HepG2 (cell line): Measurements from ENCODE around the gene BRSK2. TPM values are rescaled to one million over a fixed set of nuclear protein-coding genes. Genes with fewer than 3 reads are reported as not detected.

ENCODE experiments used
- ATAC-seq: fragments of 200-7000 bp; cut with Tn5 transposase; 3 replicates; pipeline ENCODE4 v1.9.1; 2020; ENCODE audit warnings: mild to moderate bottlenecking, moderate library complexity
- BruUV-seq: library from RNA; stranded (reverse); fragments of 400-500 nt; replicated peaks from 2 replicates; lab custom pipeline; 2021; lab: Mats Ljungman, UMichigan
- CTCF ChIA-PET: fragments of 300-600 bp; formaldehyde crosslinking; extraction: SDS; loops from one replicate; lab custom pipeline; 2021; ENCODE audit warnings: low total read pairs, inconsistent platforms, low intra/inter-chr PET ratio; lab: Yijun Ruan, JAX
- POLR2A ChIA-PET: fragments of 350-600 bp; sonication (Branson Sonifier 250); formaldehyde crosslinking; loops from one replicate; lab custom pipeline; 2020; ENCODE audit warnings: antibody characterized with exemption, inconsistent platforms; lab: Yijun Ruan, JAX
- DNase-seq: peaks from one replicate; pipeline ENCODE4 v3.0.0-alpha.2; 2015; ENCODE audit warnings: low spot score
- FAIRE-seq: peaks from 3 replicates; lab custom pipeline; 2011; peaks lifted over from hg19 to GRCh38; lab: Jason Lieb, UNC
- H2AFZ ChIP-seq: one replicate; pipeline ENCODE4 v1.6.1; 2011; ENCODE audit warnings: low read length, inconsistent platforms
- H3K27ac ChIP-seq: fragments of 300-600 bp; 3 replicates; pipeline ENCODE4 v1.8.0; 2011; ENCODE audit warnings: mixed run types, mild to moderate bottlenecking, mixed read lengths, low read length, inconsistent platforms; ENCODE audit not compliant: insufficient read depth; ENCODE audit errors: extremely low read length
- H3K27me3 ChIP-seq, 2 experiments: fragments of 200-600 bp in 1 of 2; 2 replicates in 1 of 2; 3 replicates in 1 of 2; pipeline versions ENCODE4 v1.6.0 to v1.8.0; 2011; ENCODE audit warnings: low read length in 2 of 2, mild to moderate bottlenecking in 2 of 2, moderate library complexity in 2 of 2, inconsistent platforms in 1 of 2; ENCODE audit not compliant: insufficient read depth in 2 of 2, control insufficient read depth in 1 of 2
- H3K36me3 ChIP-seq, 2 experiments: fragments of 200-600 bp in 1 of 2; replicated peaks in 1 of 2; 2 replicates in 1 of 2; 3 replicates in 1 of 2; pipeline versions ENCODE4 v1.5.1 to v1.8.0; 2011; ENCODE audit warnings: low read length in 2 of 2, inconsistent platforms in 1 of 2; ENCODE audit not compliant: insufficient read depth in 2 of 2, control insufficient read depth in 1 of 2
- H3K4me1 ChIP-seq: 2 replicates; pipeline ENCODE4 v1.5.1; 2012; ENCODE audit warnings: low read length, inconsistent platforms; ENCODE audit not compliant: insufficient read depth
- H3K4me2 ChIP-seq: 2 replicates; pipeline ENCODE4 v1.6.0; 2011; ENCODE audit warnings: low read depth, low read length, inconsistent platforms
- H3K4me3 ChIP-seq, 3 experiments: fragments of 200-600 bp in 1 of 3; sonication (generic), shearing (Covaris generic) in 1 of 3; replicated peaks in 1 of 3; 2 replicates each; pipeline ENCODE4 v1.5.1; 2011 to 2016; ENCODE audit warnings: low read length in 3 of 3, inconsistent platforms in 2 of 3, low read depth in 2 of 3, mild to moderate bottlenecking in 2 of 3, control low read depth in 1 of 3, mixed read lengths in 1 of 3; ENCODE audit not compliant: insufficient read depth in 1 of 3
- H3K79me2 ChIP-seq: one replicate; pipeline ENCODE4 v1.6.1; 2011; ENCODE audit warnings: low read length, inconsistent platforms; ENCODE audit not compliant: insufficient read depth
- H3K9ac ChIP-seq: 2 replicates; pipeline ENCODE4 v1.6.0; 2011; ENCODE audit warnings: mild to moderate bottlenecking, low read depth, low read length, inconsistent platforms; ENCODE audit not compliant: insufficient read depth
- H3K9me3 ChIP-seq: 2 replicates; pipeline ENCODE4 v1.5.1; 2012; ENCODE audit warnings: mild to moderate bottlenecking, low read length
- H4K20me1 ChIP-seq: 2 replicates; pipeline ENCODE4 v1.6.0; 2011; ENCODE audit warnings: inconsistent platforms, mild to moderate bottlenecking, low read length, moderate library complexity; ENCODE audit not compliant: insufficient read depth
- KLF13 ChIP-seq: sonication (generic); formaldehyde crosslinking; IDR thresholded peaks from 2 replicates; pipeline ENCODE4 v1.4.0; 2020; ENCODE audit warnings: mild to moderate bottlenecking, missing genetic modification reagents
- MNT ChIP-seq: fragments of 450-650 bp; IDR thresholded peaks from 2 replicates; pipeline ENCODE4 v1.6.1; 2016
- NR2F1 ChIP-seq, 2 experiments: fragments of 450-650 bp in 1 of 2; formaldehyde crosslinking in 1 of 2; IDR thresholded peaks; 2 replicates each; pipeline versions ENCODE4 v1.5.0 to v1.6.1; 2016 to 2020; ENCODE audit warnings: mild to moderate bottlenecking in 1 of 2, missing compliant biosample characterization in 1 of 2, missing genetic modification reagents in 1 of 2, moderate library complexity in 1 of 2
- PAXIP1 ChIP-seq: sonication (generic); formaldehyde crosslinking; conservative IDR thresholded peaks from 2 replicates; pipeline ENCODE4 v1.4.0; 2020; ENCODE audit warnings: mild to moderate bottlenecking, missing genetic modification reagents, moderate library complexity
- STAT5B ChIP-seq: sonication (generic); formaldehyde crosslinking; IDR thresholded peaks from 2 replicates; pipeline ENCODE4 v1.4.0; 2020; ENCODE audit warnings: missing genetic modification reagents
- ZNF18 ChIP-seq: sonication (generic); formaldehyde crosslinking; IDR thresholded peaks from 2 replicates; pipeline ENCODE4 v1.8.0; 2022; ENCODE audit warnings: mild to moderate bottlenecking, missing genetic modification reagents; ENCODE audit not compliant: insufficient replicate concordance
- ZNF337 ChIP-seq: sonication (generic); formaldehyde crosslinking; IDR thresholded peaks from 2 replicates; pipeline ENCODE4 v1.5.1; 2020; ENCODE audit warnings: missing genetic modification reagents, low read depth, mild to moderate bottlenecking, borderline replicate concordance
- ZNF703 ChIP-seq: sonication (generic); formaldehyde crosslinking; IDR thresholded peaks from 2 replicates; pipeline ENCODE4 v1.5.1; 2020; ENCODE audit warnings: missing genetic modification reagents, mild to moderate bottlenecking, moderate library complexity, borderline replicate concordance
- ZNF713 ChIP-seq: sonication (generic); formaldehyde crosslinking; IDR thresholded peaks from 2 replicates; pipeline ENCODE4 v1.4.0; 2020; ENCODE audit warnings: mild to moderate bottlenecking, missing genetic modification reagents
- ZNF816 ChIP-seq: sonication (generic); formaldehyde crosslinking; IDR thresholded peaks from 2 replicates; pipeline ENCODE4 v1.8.0; 2022; ENCODE audit warnings: missing genetic modification reagents, mild to moderate bottlenecking, borderline replicate concordance
- WGBS: methylation state at CpG from one replicate; pipeline ENCODE4 v1.1.6; 2017; ENCODE audit warnings: low lambda C conversion rate; 5-methylcytosine and 5-hydroxymethylcytosine counted together
- in situ Hi-C: cut with HindIII; loops from 2 replicates; pipeline ENCODE4 v1.10.0; 2017; ENCODE audit warnings: low pct_unique_long_range_greater_than_20kb; ENCODE audit not compliant: extremely low pct_ligation_motif_present
- intact Hi-C: fragments of 100-400 bp; cut with micrococcal nuclease; formaldehyde crosslinking; loops from one replicate; pipeline ENCODE4 v1.10.0; 2022; ENCODE audit not compliant: unreplicated experiment
- polyA plus RNA-seq, 8 experiments: library from polyadenylated mRNA; depleted of rRNA in 3 of 8; stranded (reverse) in 7 of 8; unstranded in 1 of 8; fragments of >200 nt; fragmentation: Illumina TruSeq in 4 of 8; extraction: Trizol in 4 of 8; gene quantifications; 2 replicates each; pipeline versions ENCODE4 v1.2.1 to v1.2.3, GENCODE V29; 2011 to 2016; ENCODE audit warnings: low read depth in 4 of 8, missing spikeins in 1 of 8, mixed read lengths in 1 of 8; ENCODE audit not compliant: insufficient read depth in 1 of 8
- total RNA-seq, 5 experiments: library from RNA; depleted of rRNA; stranded (reverse); fragments of >200 nt; fragmentation: Illumina TruSeq; extraction: Trizol; gene quantifications; 2 replicates each; pipeline ENCODE4 v1.2.3, GENCODE V29; 2016; ENCODE audit warnings: low read depth in 1 of 5
- TF ChIP-seq, protein P1 (sequence below): sonication (generic); formaldehyde crosslinking; conservative IDR thresholded peaks from 2 replicates; pipeline ENCODE4 v1.8.0; 2022; ENCODE audit warnings: missing genetic modification reagents

The BRSK2 gene
- total and polyA plus RNA-seq, 2 of the 13 experiments (the other 11 are each of a cell fraction or from before 2014, with no cell fraction given) = 0.74 to 1.1 TPM

GRCh38 chr11:1387521-1387920 lies 2.2 kb upstream of the BRSK2 start (continued):
- TF ChIP-seq, protein P1, sequence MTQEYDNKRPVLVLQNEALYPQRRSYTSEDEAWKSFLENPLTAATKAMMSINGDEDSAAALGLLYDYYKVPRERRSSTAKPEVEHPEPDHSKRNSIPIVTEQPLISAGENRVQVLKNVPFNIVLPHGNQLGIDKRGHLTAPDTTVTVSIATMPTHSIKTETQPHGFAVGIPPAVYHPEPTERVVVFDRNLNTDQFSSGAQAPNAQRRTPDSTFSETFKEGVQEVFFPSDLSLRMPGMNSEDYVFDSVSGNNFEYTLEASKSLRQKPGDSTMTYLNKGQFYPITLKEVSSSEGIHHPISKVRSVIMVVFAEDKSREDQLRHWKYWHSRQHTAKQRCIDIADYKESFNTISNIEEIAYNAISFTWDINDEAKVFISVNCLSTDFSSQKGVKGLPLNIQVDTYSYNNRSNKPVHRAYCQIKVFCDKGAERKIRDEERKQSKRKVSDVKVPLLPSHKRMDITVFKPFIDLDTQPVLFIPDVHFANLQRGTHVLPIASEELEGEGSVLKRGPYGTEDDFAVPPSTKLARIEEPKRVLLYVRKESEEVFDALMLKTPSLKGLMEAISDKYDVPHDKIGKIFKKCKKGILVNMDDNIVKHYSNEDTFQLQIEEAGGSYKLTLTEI (CRISPR knock-in tag) = no peak
- no peak for TF ChIP-seq ZNF337 (CRISPR knock-in tag)
- no peak for TF ChIP-seq PAXIP1 (CRISPR knock-in tag)

DNA sequence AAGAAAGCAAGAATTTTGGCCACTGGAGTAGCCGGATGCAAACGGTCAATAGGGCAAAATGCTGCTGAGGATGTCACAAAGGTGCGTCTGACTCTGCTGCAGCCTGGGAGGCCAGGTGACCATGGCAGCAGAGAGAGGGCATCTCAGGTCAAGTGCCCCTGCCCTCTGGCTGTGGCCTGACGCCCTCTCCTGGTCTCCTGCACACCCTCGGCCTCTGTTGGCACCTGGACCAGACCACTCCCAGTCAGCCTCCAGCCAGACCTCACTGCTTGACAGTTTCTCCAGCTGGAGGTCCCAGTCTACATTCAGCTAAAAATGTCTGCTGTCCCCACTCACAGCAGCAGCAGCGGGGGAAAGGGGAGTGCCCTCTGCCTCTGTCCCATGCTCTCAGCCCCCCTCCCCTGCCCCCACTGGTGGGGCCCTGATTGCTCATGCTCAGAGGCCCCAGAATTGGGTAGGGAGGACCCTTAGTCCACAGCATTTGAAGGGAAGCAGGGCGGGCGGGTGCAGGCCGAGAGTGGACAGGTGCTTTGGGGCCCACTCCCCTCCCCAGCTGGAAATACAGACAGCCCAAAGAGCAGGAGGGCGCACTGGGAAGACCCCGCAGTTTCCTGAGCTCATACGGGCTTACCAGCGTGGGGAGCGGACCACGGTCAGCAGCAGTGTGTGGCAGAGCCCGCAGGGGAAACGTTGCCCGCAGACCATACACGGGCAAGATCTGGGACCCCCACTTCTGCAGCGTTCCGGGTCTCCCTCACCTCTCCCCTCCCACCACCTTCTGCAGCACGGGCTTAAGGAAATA lies 1.6 kb upstream of the BRSK2 start:
- no peak overlapping the region for H3K9ac ChIP-seq
- H2AFZ ChIP-seq = no peak overlapping the region
- ChIA-PET CTCF (no interaction called here), POLR2A (no interaction called here)
- H3K36me3 ChIP-seq = no peaks in the 10 kb centered on the region
- no peaks in the 10 kb centered on the region for H4K20me1 ChIP-seq
- peaks cover 17% of the 10 kb centered on the region for H3K4me1 ChIP-seq
- peaks cover 6 to 44% of the 10 kb centered on the region in 2 experiments for H3K27me3 ChIP-seq
- ATAC-seq (no peak), FAIRE-seq (no peak), DNase-seq (peak; percentile 18)
- 38% methylated on average over 12 of the region's 22 CpGs for WGBS
- in situ Hi-C loops (loop anchor here (10.0 kb wide), 1 partner anchor 93 kb away; no protein-coding TSS in a partner anchor), intact Hi-C loops (loop anchor here (10.0 kb wide), 1 partner anchor 83 kb away; the partner anchor contains the start of gene TOLLIP)
- no peak overlapping the region for H3K4me3 ChIP-seq
- no peak overlapping the region for H3K4me2 ChIP-seq
- no TSS peak for BruUV-seq
- no peak overlapping the region for H3K27ac ChIP-seq
- H3K9me3 ChIP-seq = no peaks in the 10 kb centered on the region
- no peaks in the 10 kb centered on the region for H3K79me2 ChIP-seq
- TF ChIP-seq NR2F1 (CRISPR knock-in tag; IDR thresholded peaks at IDR 0.05) = peak in 1 of 2 experiments; percentile 62; a peak in 2 of 4 replicates
- no peak for TF ChIP-seq ZNF713 (CRISPR knock-in tag)
- no peak for TF ChIP-seq ZNF703 (CRISPR knock-in tag)
- TF ChIP-seq ZNF816 (CRISPR knock-in tag) = no peak
- no peak for TF ChIP-seq STAT5B (CRISPR knock-in tag)
- no peak for TF ChIP-seq KLF13 (CRISPR knock-in tag)
- no peak for TF ChIP-seq MNT
- TF ChIP-seq ZNF18 (CRISPR knock-in tag) = no peak
